GM23338 (cell line): ENCODE data around the gene SND1. TPM values are rescaled to one million over a fixed set of nuclear protein-coding genes. Genes with fewer than 3 reads are reported as not detected.

Source experiments
- ATAC-seq: fragments of 200-7000 bp; cut with Tn5 transposase; 3 replicates; pipeline ENCODE4 v1.9.1; 2020
- DNase-seq: peaks from one replicate; pipeline ENCODE4 v3.0.0-alpha.2; 2015; ENCODE audit warnings: low spot score
- H2AFZ ChIP-seq: fragments of 200-600 bp; sonication (generic); 2 replicates; pipeline ENCODE4 v1.8.0; 2016; ENCODE audit warnings: antibody characterized with exemption, mild to moderate bottlenecking, moderate library complexity
- H3F3A ChIP-seq: fragments of 200-600 bp; sonication (generic); replicated peaks from 2 replicates; pipeline ENCODE4 v1.8.0; 2017; ENCODE audit warnings: antibody characterized with exemption, mixed run types, low read depth
- H3K27ac ChIP-seq: fragments of 200-600 bp; sonication (generic); 2 replicates; pipeline ENCODE4 v1.6.1; 2016; ENCODE audit warnings: low read depth
- H3K27me3 ChIP-seq: fragments of 200-600 bp; sonication (generic); 2 replicates; pipeline ENCODE4 v1.8.0; 2016; ENCODE audit warnings: mild to moderate bottlenecking, mixed run types, moderate library complexity; ENCODE audit not compliant: insufficient read depth
- H3K36me3 ChIP-seq: fragments of 200-600 bp; sonication (generic); 2 replicates; pipeline ENCODE4 v1.8.0; 2016; ENCODE audit warnings: mild to moderate bottlenecking; ENCODE audit not compliant: insufficient read depth
- H3K4me1 ChIP-seq: fragments of 200-600 bp; sonication (generic); 2 replicates; pipeline ENCODE4 v1.8.0; 2016; ENCODE audit warnings: mild to moderate bottlenecking, moderate library complexity; ENCODE audit not compliant: insufficient read depth
- H3K4me2 ChIP-seq: fragments of 200-600 bp; sonication (generic); 2 replicates; pipeline ENCODE4 v1.7.1; 2017; ENCODE audit warnings: mixed run types
- H3K4me3 ChIP-seq: fragments of 200-600 bp; sonication (generic); 2 replicates; pipeline ENCODE4 v1.6.1; 2016; ENCODE audit warnings: mixed run types
- H3K79me2 ChIP-seq: fragments of 200-600 bp; sonication (generic); replicated peaks from 2 replicates; pipeline ENCODE4 v1.8.0; 2017; ENCODE audit warnings: mild to moderate bottlenecking; ENCODE audit not compliant: insufficient read depth
- H3K9me2 ChIP-seq: fragments of 200-600 bp; sonication (generic); 2 replicates; pipeline ENCODE4 v1.8.0; 2017; ENCODE audit not compliant: insufficient read depth
- H4K20me1 ChIP-seq: fragments of 200-600 bp; sonication (generic); replicated peaks from 2 replicates; pipeline ENCODE4 v1.8.0; 2017; ENCODE audit warnings: mild to moderate bottlenecking; ENCODE audit not compliant: insufficient read depth
- H3K27ac Mint-ChIP-seq: 2 replicates; pipeline ENCODE4 v1.8.0; 2020; ENCODE audit warnings: inconsistent platforms, mild to moderate bottlenecking, moderate library complexity, mixed read lengths
- H3K27me3 Mint-ChIP-seq: 3 replicates; pipeline ENCODE4 v1.8.0; 2022; ENCODE audit warnings: low read depth, mild to moderate bottlenecking, moderate library complexity, mixed read lengths, inconsistent platforms; ENCODE audit not compliant: insufficient read depth, poor library complexity
- H3K36me3 Mint-ChIP-seq: 3 replicates; pipeline ENCODE4 v1.8.0; 2021; ENCODE audit warnings: low read depth, mild to moderate bottlenecking, inconsistent platforms, moderate library complexity, mixed read lengths
- H3K4me1 Mint-ChIP-seq: 3 replicates; pipeline ENCODE4 v1.8.0; 2020; ENCODE audit warnings: mild to moderate bottlenecking, inconsistent platforms, mixed read lengths
- H3K4me3 Mint-ChIP-seq: 3 replicates; pipeline ENCODE4 v1.8.0; 2021; ENCODE audit warnings: moderate library complexity, mild to moderate bottlenecking, inconsistent platforms, mixed read lengths
- H3K9me3 Mint-ChIP-seq: 3 replicates; pipeline ENCODE4 v1.8.0; 2020; ENCODE audit warnings: moderate library complexity, mild to moderate bottlenecking, inconsistent platforms, mixed read lengths
- ETS1 ChIP-seq: IDR thresholded peaks from 2 replicates; pipeline ENCODE4 v1.6.1; 2016; ENCODE audit warnings: antibody characterized with exemption
- EZH2 ChIP-seq: fragments of 200-600 bp; sonication (generic); IDR thresholded peaks from one replicate; pipeline ENCODE4 v1.8.0; 2017; ENCODE audit warnings: antibody characterized with exemption, mild to moderate bottlenecking, low read depth; ENCODE audit not compliant: unreplicated experiment
- NANOG ChIP-seq: IDR thresholded peaks from 2 replicates; pipeline ENCODE4 v1.6.1; 2016; ENCODE audit warnings: antibody characterized with exemption, borderline replicate concordance
- POLR2AphosphoS5 ChIP-seq: IDR thresholded peaks from 2 replicates; pipeline ENCODE4 v1.6.1; 2016; ENCODE audit warnings: antibody characterized with exemption, low read depth
- STAT1 ChIP-seq: IDR thresholded peaks from one replicate; pipeline ENCODE4 v1.6.1; 2016; ENCODE audit warnings: antibody characterized with exemption; ENCODE audit not compliant: unreplicated experiment
- ZNF114 ChIP-seq: fragments of 250-450 bp; sonication (Bioruptor Pico); IDR thresholded peaks from 2 replicates; pipeline ENCODE4 v1.5.0; 2020; ENCODE audit warnings: mild to moderate bottlenecking, moderate library complexity
- ZNF462 ChIP-seq: fragments of 250-450 bp; sonication (Bioruptor Pico); IDR thresholded peaks from 2 replicates; pipeline ENCODE4 v1.5.0; 2020; ENCODE audit warnings: mild to moderate bottlenecking, moderate library complexity
- polyA plus RNA-seq: library from polyadenylated mRNA; unstranded; fragments of >200 nt; fragmentation: Nextera tagmentation; extraction: Ambion mirVana; gene quantifications from 2 replicates; pipeline ENCODE4 v1.2.1, GENCODE V29; 2016
- total RNA-seq: library from RNA; depleted of rRNA; stranded (reverse); fragments of >200 nt; shearing (Covaris generic); gene quantifications from 2 replicates; pipeline ENCODE4 v1.2.3, GENCODE V29; 2014

SND1 gene
- total and polyA plus RNA-seq, 2 experiments from 2014 or later = 107 to 254 TPM

GRCh38 chr7:128030654-128031611 is 378.9 kb downstream of the SND1 start, which contains the start of gene LRRC4:
LRRC4 (minus strand) TSS chr7:128031437; CDS start chr7:128030640, 797 bp downstream.
- H3K4me1 Mint-ChIP-seq = peaks cover 47% of the 10 kb centered on the region
- H3K27ac Mint-ChIP-seq = peak within 1 kb of the TSS; percentile 91
- H3K27ac ChIP-seq = no peak within 1 kb of the TSS
- H3K36me3 ChIP-seq = no peaks in the 10 kb centered on the region
- H3K79me2 ChIP-seq = peaks cover 31% of the 10 kb centered on the region
- TF ChIP-seq ZNF114 (CRISPR knock-in tag) (no peak), ETS1 (no peak), ZNF462 (no peak), EZH2 (peak; percentile 47), STAT1 (no peak), NANOG (no peak), POLR2AphosphoS5 (0 out of 2 replicates have a peak, but pooled peaks have one; percentile 22)
- H3K4me3 Mint-ChIP-seq = peak within 1 kb of the TSS; percentile 90
- peaks cover 31% of the 10 kb centered on the region for H3K27me3 ChIP-seq
- H3K9me2 ChIP-seq = peaks cover 5% of the 10 kb centered on the region; the same call in 1 of the 2 replicates
- H3K4me2 ChIP-seq = peak within 1 kb of the TSS; percentile 96
- DNase-seq (peak; percentile 81), ATAC-seq (peak; percentile 25)
- no peaks in the 10 kb centered on the region; the same call in 2 of the 3 replicates for H3K9me3 Mint-ChIP-seq
- H3K36me3 Mint-ChIP-seq = peaks cover 30% of the 10 kb centered on the region
- H3K4me3 ChIP-seq = peak within 1 kb of the TSS; percentile 82
- H3F3A ChIP-seq = no peaks in the 10 kb centered on the region
- H2AFZ ChIP-seq = no peak within 1 kb of the TSS
- peaks cover 35% of the 10 kb centered on the region for H3K4me1 ChIP-seq
- peaks cover 33% of the 10 kb centered on the region for H3K27me3 Mint-ChIP-seq
- peaks cover 33% of the 10 kb centered on the region for H4K20me1 ChIP-seq
